ENCODE measurements around the gene MIEF1. TPM values are rescaled to one million over a fixed set of nuclear protein-coding genes. Genes with fewer than 3 reads are reported as not detected.

MIEF1 gene
- total and polyA plus RNA-seq, 5 experiments from 2014 or later, result 22.2 to 47.8 (median 35.8) TPM

DNA sequence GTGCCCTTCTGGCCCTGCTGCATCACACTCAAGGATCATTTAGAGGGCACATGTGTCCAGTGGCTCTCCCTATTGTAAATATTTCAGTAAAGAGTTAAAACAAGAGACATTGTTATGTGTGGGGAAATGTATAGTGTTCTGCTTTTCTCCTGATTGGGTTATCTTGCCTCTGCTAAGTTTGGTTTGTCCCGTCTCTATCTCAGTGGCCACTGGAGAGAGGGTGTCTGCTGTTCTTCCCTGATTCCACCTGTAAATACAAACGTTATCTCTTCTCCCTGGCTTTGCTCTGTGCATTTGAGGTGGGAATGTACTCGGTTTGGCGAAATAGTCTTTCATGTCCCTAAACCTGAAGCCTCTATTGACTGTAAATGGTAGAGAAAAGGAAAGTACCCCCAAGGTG lies 6.3 kb downstream of the MIEF1 start:
- H3K9me3 Mint-ChIP-seq, result no peaks in the 10 kb centered on the region
- ATAC-seq (no peak), DNase-seq (no peak)
- POLR2A ChIA-PET, result interaction anchor here (0.6 kb wide), 2 partner anchors 12 to 163 kb away, joined by 3 to 4 read pairs; no protein-coding TSS in a partner anchor
- H3K4me1 Mint-ChIP-seq, result peaks cover 27 to 56% (median 46%) of the 10 kb centered on the region in 4 donors
- peak overlapping the region in 4 of 10 donors; percentile 33 to 90 (median 40) for H3K27ac Mint-ChIP-seq
- peaks cover 7 to 90% (median 23%) of the 10 kb centered on the region in 3 donors for H3K36me3 Mint-ChIP-seq
- peak overlapping the region in 1 of 10 donors; percentile 38 for H3K4me3 Mint-ChIP-seq
- no peaks in the 10 kb centered on the region for H3K27me3 Mint-ChIP-seq

DNA sequence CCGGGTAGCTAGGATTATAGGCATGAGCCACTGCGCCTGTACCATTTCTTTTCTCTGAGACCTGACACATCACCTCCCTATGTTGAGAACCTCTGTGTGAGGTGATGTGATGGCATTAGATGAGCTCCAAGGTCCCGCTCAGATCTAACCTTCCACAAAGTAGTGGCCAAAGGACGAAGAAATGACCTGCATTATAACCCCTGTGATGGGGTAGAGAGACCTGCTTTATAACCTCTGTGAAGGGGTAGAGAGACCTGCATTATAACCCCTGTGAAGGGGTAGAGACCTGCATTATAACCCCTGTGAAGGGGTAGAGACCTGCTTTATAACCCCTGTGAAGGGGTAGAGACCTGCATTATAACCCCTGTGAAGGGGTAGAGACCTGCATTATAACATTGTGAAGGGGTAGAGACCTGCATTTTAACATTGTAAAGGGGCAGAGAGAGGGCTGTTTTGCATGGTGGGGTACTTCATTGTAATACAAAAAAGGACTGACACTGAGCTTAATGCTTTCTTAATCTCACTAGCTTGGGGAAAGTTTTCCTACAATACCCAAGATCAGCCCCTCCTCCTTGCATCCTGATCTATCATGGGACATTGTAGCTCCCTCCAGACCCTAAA lies 8.5 kb downstream of the MIEF1 start:
- Mint-ChIP-seq H3K4me1 (peaks cover 26 to 45% (median 36%) of the 10 kb centered on the region in 4 donors), H3K27me3 (no peaks in the 10 kb centered on the region), H3K36me3 (peaks cover 7 to 94% (median 24%) of the 10 kb centered on the region in 3 donors), H3K9me3 (no peaks in the 10 kb centered on the region), H3K27ac (peak overlapping the region in 2 of 10 donors; percentile 2 to 11), H3K4me3 (no peak overlapping the region)
- ATAC-seq, result no peak
- DNase-seq, result no peak
- POLR2A ChIA-PET, result interaction anchor here (0.8 to 1.0 kb wide), 3 partner anchors 9 to 18 kb away, joined by 3 to 4 read pairs (median 3); partner anchors contain the start of gene ATF4

DNA sequence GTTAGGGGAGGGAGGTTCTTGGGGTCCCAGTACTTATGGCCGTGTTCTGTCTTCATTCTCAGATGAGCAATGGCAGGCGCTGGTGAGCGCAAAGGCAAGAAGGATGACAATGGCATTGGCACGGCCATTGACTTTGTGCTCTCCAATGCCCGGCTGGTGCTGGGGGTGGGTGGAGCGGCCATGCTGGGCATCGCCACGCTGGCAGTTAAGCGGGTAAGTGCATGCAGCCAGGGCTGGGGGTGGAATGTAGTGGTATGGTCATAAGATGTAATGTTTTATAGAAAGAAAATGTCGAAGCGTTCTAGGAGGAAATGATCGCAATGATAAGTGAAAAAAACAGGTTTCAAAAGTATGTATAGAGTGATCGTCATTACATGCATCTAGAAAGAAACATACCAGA lies 9.1 kb downstream of the MIEF1 start:
- POLR2A ChIA-PET, result interaction anchor here (0.8 to 1.0 kb wide), 2 partner anchors 9 to 18 kb away, joined by 3 to 4 read pairs; partner anchors contain the start of gene ATF4
- ATAC-seq (no peak), DNase-seq (no peak)
- peaks cover 20 to 41% (median 32%) of the 10 kb centered on the region in 4 donors for H3K4me1 Mint-ChIP-seq
- H3K4me3 Mint-ChIP-seq, result no peak overlapping the region
- no peaks in the 10 kb centered on the region for H3K9me3 Mint-ChIP-seq
- no peak overlapping the region for H3K27ac Mint-ChIP-seq
- H3K27me3 Mint-ChIP-seq, result no peaks in the 10 kb centered on the region
- peaks cover 7 to 94% (median 24%) of the 10 kb centered on the region in 3 donors for H3K36me3 Mint-ChIP-seq

DNA sequence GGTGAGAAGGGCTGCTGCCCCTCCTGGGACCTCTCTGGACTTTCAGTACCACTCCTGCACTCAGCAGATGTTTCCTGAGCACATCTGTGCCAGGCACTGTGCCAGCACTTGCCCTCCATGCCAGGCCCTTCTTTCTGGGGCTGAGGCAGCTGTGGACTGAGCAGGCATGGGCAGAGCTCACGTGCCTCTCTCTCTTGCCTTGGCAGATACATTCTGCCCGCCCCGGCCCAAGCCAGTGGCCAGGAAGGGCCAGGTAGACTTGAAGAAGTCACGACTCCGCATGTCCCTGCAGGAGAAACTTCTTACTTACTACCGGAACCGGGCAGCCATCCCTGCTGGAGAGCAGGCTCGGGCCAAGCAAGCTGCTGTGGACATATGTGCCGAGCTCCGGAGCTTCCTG lies 9.9 kb downstream of the MIEF1 start:
- Mint-ChIP-seq H3K36me3 (peaks cover 0 to 90% (median 17%) of the 10 kb centered on the region in 3 donors), H3K4me3 (no peak overlapping the region), H3K4me1 (peaks cover 16 to 33% (median 24%) of the 10 kb centered on the region in 4 donors), H3K27me3 (no peaks in the 10 kb centered on the region), H3K27ac (no peak overlapping the region), H3K9me3 (no peaks in the 10 kb centered on the region)
- ATAC-seq (no peak), DNase-seq (no peak)
- POLR2A ChIA-PET, result interaction anchor here (1.2 to 1.6 kb wide), 3 partner anchors 10 to 112 kb away, joined by 6 to 7 read pairs (median 6); partner anchors contain the start of genes MIEF1 and TAB1

DNA sequence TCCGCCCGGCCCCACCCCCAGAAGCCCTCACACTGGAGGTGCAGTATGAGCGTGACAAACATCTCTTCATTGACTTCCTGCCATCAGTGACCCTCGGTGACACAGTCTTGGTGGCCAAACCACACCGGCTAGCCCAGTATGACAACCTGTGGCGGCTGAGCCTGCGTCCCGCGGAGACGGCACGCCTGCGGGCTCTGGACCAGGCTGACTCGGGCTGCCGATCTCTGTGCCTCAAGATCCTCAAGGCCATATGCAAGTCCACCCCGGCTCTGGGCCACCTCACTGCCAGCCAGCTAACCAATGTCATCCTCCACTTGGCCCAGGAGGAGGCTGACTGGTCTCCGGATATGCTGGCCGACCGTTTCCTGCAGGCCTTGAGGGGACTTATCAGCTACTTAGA lies 11.7 kb downstream of the MIEF1 start:
- no peaks in the 10 kb centered on the region for H3K9me3 Mint-ChIP-seq
- H3K27me3 Mint-ChIP-seq, result no peaks in the 10 kb centered on the region
- no peak overlapping the region for H3K27ac Mint-ChIP-seq
- no peak for ATAC-seq
- peaks cover 12 to 22% (median 19%) of the 10 kb centered on the region in 4 donors for H3K4me1 Mint-ChIP-seq
- peaks cover 0 to 80% (median 17%) of the 10 kb centered on the region in 3 donors for H3K36me3 Mint-ChIP-seq
- POLR2A ChIA-PET, result interaction anchor here (1.3 to 3.4 kb wide), 3 partner anchors 11 to 80 kb away, joined by 3 to 14 read pairs (median 5); partner anchors contain the start of gene MIEF1
- no peak overlapping the region for H3K4me3 Mint-ChIP-seq
- no peak for DNase-seq

DNA sequence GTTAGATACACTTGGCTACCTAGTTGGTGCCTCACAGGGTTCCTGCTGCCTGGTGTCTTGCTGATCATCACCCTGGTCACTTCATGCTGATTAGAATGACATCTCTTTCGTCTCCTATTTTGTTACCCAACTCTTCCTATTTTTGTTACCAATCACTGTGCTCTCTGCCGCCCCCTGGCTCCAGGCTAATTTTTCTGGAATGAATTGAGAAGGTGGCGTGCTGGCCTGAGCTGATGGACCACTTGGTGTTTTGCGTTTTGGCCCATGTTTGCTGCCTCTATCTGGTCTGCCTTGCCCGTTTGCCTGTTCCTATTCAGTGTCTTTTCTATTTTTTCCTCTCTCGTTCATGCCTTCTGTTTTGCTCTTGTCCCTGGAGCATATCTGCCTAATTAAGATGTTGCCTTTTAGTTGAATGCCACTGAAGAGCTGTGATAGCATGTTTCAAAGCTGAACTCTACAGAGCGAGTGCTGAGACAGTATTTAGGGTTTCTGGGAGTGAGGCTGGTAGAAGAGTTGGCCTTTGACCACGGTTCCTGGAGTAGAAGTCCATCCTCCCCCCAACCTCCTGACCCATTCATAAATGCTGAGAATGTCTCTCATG lies 12.4 kb downstream of the MIEF1 start:
- no peak overlapping the region for H3K4me3 Mint-ChIP-seq
- peak in 1 of 2 donors; percentile 37 for ATAC-seq
- H3K9me3 Mint-ChIP-seq, result no peaks in the 10 kb centered on the region
- peak overlapping the region in 5 of 10 donors; percentile 25 to 69 (median 47) for H3K27ac Mint-ChIP-seq
- no peaks in the 10 kb centered on the region for H3K27me3 Mint-ChIP-seq
- H3K36me3 Mint-ChIP-seq, result peaks cover 0 to 74% (median 17%) of the 10 kb centered on the region in 3 donors
- peaks cover 9 to 25% (median 17%) of the 10 kb centered on the region in 4 donors for H3K4me1 Mint-ChIP-seq
- POLR2A ChIA-PET, result interaction anchor here (0.6 to 7.5 kb wide), 8 partner anchors 10 to 195 kb away, joined by 3 to 135 read pairs (median 4); partner anchors contain the start of genes MIEF1, RPL3 and RPS19BP1
- DNase-seq, result peak in 6 of 10 donors; percentile 42 to 53 (median 50)

DNA sequence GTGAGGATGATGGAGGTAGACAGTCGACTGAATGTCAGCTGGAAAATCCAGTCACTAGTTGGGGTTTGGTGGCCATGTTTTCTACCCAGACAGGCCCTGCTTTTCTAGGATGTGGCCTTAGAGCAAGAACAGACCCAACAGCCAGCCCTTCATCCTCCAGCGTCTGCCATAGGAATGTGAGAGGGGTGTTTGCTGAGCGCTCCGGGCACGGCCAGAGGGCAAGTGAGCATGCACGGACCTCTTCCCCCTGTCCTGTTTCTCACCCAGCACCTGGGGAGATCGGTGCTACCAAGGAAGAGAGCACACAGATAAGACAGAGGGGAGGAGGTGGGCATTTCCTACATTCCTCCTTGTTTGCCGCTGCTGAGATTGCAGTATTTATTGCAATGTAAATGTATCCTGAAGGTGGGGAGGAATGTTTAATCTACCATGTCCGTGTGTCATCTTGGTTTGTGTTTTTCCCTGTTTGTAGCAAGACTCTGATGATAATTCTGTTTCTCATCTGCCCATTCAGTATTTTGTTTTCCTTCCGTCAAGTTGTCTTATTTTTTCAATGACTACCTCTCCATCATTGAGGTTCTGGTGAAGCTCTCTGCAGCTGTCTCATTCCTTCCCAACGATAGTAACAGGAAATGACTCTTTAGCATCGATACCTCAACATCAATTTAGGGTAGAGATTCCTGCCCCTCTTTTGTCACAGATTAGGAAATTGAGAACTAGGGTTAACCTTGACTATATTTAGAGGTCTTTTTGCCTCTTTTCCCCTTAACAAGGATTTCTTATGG lies 13.4 kb downstream of the MIEF1 start:
- Mint-ChIP-seq H3K4me3 (no peak overlapping the region), H3K27ac (peak overlapping the region in 2 of 10 donors; percentile 4 to 66), H3K4me1 (peaks cover 8 to 24% (median 17%) of the 10 kb centered on the region in 4 donors), H3K9me3 (peaks cover 0 to 3% (median 0%) of the 10 kb centered on the region in 9 donors), H3K36me3 (peaks cover 0 to 67% (median 16%) of the 10 kb centered on the region in 3 donors), H3K27me3 (peaks cover 0 to 4% (median 0%) of the 10 kb centered on the region in 5 donors)
- no peak for DNase-seq
- ATAC-seq, result no peak
- POLR2A ChIA-PET, result interaction anchor here (0.6 to 7.5 kb wide), 14 partner anchors 10 to 196 kb away, joined by 3 to 135 read pairs (median 4); partner anchors contain the start of genes MIEF1, RPL3, RPS19BP1 and TAB1

DNA sequence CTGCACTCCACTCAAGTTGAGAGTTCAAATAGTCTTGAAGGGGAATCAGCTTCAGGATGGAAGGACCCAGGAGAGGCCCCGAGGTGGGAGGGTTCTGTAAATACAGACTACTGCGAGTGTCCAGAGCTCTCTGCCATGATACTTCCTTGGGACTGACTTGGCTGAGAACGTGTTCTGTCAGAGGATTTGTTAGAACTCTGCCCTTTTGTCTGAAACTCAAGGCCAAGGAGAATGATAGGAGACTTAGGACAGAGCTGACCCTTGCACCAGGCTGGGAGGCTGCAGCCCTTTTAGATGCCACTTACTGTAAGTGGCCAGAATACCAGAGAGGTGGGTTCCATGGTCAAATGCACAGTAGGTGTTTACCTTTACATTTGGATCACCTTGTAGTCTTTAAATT lies 15.4 kb downstream of the MIEF1 start:
- Mint-ChIP-seq H3K27me3 (peaks cover 0 to 4% (median 0%) of the 10 kb centered on the region in 5 donors), H3K4me3 (peak overlapping the region in 1 of 10 donors; percentile 38), H3K9me3 (peaks cover 0 to 3% (median 0%) of the 10 kb centered on the region in 9 donors), H3K4me1 (peaks cover 17 to 40% (median 29%) of the 10 kb centered on the region in 4 donors), H3K36me3 (peaks cover 8 to 65% (median 28%) of the 10 kb centered on the region in 3 donors), H3K27ac (peak overlapping the region in 1 of 10 donors; percentile 48)
- ATAC-seq (no peak), DNase-seq (no peak)
- POLR2A ChIA-PET, result interaction anchor here (0.9 to 7.5 kb wide), 4 partner anchors 12 to 368 kb away, joined by 3 to 135 read pairs (median 10); partner anchors contain the start of genes RPL3 and RPS19BP1

DNA sequence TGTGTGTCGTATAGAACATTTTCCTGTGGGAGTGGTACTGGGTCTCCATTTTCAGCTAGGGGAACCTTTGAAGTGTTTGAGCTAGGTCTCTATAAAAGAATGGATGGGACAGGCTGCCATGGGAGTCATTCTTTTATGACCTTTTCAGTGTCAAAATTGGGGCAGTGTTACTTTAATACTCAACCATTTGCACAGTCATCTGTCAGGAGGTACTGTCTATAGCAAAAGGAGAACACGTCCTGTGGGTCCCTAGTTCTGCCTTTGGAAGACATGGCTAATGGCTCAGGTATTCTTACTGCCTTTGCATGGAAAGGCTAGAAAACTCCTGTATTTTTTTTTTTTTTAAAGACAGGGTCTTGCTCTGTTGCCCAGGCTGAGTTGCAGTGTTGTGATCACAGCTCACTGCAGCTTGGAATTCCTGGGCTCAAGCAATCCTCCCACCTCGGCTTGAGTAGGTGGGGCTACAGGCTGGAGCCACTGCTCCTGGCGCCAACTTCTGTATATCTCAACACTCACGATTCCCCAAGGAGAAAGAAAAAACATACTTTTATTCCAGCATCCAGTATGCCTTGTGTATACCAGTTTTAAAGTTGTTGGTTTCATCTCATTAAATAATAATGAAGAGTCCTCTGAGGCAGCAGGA lies 16.2 kb downstream of the MIEF1 start:
- no peak for ATAC-seq
- peak overlapping the region in 8 of 10 donors; percentile 19 to 100 (median 98) for H3K4me3 Mint-ChIP-seq
- peaks cover 8 to 65% (median 31%) of the 10 kb centered on the region in 3 donors for H3K36me3 Mint-ChIP-seq
- H3K27ac Mint-ChIP-seq, result peak overlapping the region in 7 of 10 donors; percentile 41 to 100 (median 91)
- no peak for DNase-seq
- H3K4me1 Mint-ChIP-seq, result peaks cover 15 to 48% (median 37%) of the 10 kb centered on the region in 4 donors
- H3K27me3 Mint-ChIP-seq, result peaks cover 0 to 4% (median 0%) of the 10 kb centered on the region in 5 donors
- POLR2A ChIA-PET, result interaction anchor here (0.9 to 7.5 kb wide), 3 partner anchors 14 to 369 kb away, joined by 3 to 135 read pairs (median 13); partner anchors contain the start of genes RPL3 and RPS19BP1
- peaks cover 0 to 3% (median 0%) of the 10 kb centered on the region in 9 donors for H3K9me3 Mint-ChIP-seq

DNA sequence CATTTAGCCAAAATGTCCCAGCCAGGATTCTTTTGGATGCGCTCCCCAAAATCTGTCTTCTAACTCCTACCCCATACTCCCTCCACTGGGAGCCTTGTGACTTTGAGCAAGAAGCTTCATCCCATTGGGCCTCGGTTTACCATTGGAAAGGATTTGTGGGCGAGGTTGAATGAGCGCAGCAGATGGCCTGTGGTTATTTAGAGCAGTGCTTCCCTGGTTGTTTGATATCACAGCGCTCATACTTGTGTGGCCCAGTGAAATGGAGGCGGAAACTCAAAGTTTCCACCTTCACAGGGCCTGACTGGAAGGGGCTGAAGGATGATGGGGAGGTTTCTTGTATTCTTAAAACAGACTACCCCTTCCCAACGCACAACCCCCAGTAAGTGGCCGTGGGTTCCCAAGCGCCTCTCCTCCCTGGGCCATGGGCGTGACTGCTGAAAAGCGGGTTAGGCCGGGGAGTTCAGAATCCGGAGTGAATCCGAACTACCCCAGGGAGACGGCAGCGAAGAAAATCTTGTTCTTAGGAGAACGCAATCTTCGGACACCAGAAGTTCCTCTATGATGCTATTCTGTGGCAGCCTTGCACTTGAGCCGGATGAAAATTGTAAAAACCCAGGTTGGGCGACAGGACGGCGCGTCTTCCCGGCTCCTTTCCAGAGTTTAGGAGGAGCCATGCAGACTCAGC lies 17.0 kb downstream of the MIEF1 start:
- Mint-ChIP-seq H3K27ac (peak overlapping the region; percentile 82 to 100 (median 98)), H3K4me1 (peaks cover 17 to 54% (median 43%) of the 10 kb centered on the region in 4 donors), H3K36me3 (peaks cover 8 to 62% (median 29%) of the 10 kb centered on the region in 3 donors), H3K9me3 (peaks cover 0 to 3% (median 0%) of the 10 kb centered on the region in 9 donors), H3K4me3 (peak overlapping the region; percentile 87 to 100 (median 98)), H3K27me3 (peaks cover 0 to 4% (median 0%) of the 10 kb centered on the region in 5 donors)
- no peak for ATAC-seq
- POLR2A ChIA-PET, result interaction anchor here (0.6 to 7.5 kb wide), 32 partner anchors 9 to 525 kb away, joined by 3 to 135 read pairs (median 4); partner anchors contain the start of genes MIEF1, RPL3, RPS19BP1 and TAB1
- DNase-seq, result peak in 1 of 10 donors; percentile 15

Measured in naive thymus-derived CD8-positive, alpha-beta T cell (primary cell).